NOMO-1 treated with DMSO at 0.1 percent for 48 hours (cell line): ENCODE results near the gene CPNE2.
"Not testable (repeated sequence)": the region's sequence is repeated elsewhere in the genome, so short reads cannot be mapped to it uniquely, and the experiment has no call there.

Source experiments
- DNase-seq: peaks from one replicate; lab custom pipeline; 2025; ENCODE audit not compliant: unreplicated experiment; lab: John Stamatoyannopoulos, UW

The CPNE2 gene

DNA sequence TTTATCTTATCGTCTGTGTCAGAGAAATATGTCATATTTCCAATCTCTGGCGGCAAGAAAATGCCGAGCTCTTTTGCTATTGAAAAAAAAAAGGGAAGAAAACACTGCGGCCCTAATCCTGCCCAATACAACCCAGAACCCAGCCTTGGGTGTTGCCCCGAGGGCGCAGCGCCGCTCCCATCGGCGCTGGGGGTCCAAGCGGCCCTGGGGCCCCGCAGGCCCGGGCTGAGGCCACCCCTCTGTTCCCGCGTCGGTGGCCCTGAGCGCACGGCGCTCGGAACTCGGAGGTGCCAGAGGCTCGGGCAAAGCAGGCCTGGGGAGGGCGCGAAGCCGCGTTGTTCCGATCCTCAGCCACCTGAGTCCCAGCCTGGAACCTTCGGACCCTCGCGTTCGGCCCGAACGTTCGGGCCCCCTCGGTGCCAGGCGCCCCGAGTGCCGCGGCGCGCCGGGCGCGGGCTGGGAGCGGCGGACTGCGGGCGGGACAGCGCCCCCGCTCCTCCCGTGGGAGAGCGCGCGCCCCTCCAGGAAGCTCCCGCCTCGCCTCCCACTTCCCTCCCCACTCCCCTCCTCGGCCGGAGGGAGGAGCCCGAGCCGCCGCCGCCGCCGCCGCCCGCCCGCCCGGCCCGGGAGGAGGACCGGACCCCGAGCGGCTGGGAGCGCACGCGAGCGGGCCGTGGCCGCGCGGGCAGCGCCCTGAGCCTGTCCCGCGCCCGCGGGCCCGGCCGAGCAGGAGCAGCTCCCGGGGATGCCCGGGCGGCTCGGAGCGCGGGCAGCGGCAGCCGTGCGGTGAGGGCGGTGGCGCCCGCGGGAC lies at the start of gene CPNE2:
TSS of gene CPNE2 (plus strand) at position 609 of the 811 bp plus-strand sequence. CDS start 18,160 bp downstream, outside the sequence.
- DNase-seq, result peak; percentile 43

DNA sequence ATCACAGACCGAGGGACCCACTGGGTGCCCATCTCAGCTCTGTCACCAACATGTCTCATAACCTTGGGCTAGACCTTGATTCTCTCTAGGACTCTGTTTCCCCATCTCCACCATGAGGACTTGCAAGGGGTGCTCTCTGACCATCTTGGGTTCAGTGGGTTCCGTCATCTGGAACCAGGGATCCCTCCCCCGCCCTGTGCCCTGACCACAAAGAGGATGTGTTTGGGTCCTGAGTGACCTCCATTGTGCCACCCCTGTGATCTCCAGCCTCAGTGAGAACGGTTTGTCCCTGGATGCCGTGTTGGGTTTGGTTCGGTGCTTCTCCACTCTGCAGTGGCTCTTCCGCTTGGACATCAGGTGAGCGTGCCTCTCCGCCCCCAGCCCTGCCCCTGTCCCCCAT lies 49.1 kb upstream of the CPNE2 start:
- no peak for DNase-seq

DNA sequence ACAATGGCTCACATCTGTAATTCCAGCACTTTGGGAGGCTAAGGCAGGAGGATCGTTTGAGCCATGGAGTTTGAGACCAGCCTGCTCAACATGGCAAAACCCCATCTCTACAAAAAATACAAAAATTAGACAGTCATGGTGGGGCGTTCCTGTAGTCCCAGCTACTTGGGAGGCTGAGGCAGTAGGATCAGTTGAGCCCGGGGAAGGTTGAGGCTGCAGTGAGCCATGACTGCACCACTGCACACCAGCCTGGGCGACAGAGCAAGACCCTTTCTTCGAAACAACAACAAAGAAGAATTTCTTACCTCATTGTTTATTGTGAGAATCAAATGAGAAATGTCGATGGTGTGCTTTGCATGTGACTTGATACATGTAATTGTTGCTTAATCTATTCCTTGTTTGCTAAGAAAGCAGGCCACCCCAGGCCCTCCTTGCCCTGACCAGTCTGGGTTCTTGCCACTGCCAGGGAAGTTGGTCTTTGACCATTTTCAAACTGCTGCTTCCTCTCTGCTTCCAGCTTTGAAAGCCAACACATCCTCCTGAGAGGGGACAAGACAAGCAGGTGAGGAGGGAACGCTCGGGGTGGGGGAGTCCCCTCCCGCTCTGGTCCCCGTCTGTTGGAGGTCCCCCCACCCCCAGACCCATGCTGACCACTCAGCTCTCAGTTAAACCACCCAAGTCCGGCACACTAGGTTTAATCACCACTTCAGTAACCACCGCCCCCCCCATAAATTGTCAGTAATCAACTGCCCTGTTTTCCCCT lies 47.3 kb upstream of the CPNE2 start:
- no peak for DNase-seq

DNA sequence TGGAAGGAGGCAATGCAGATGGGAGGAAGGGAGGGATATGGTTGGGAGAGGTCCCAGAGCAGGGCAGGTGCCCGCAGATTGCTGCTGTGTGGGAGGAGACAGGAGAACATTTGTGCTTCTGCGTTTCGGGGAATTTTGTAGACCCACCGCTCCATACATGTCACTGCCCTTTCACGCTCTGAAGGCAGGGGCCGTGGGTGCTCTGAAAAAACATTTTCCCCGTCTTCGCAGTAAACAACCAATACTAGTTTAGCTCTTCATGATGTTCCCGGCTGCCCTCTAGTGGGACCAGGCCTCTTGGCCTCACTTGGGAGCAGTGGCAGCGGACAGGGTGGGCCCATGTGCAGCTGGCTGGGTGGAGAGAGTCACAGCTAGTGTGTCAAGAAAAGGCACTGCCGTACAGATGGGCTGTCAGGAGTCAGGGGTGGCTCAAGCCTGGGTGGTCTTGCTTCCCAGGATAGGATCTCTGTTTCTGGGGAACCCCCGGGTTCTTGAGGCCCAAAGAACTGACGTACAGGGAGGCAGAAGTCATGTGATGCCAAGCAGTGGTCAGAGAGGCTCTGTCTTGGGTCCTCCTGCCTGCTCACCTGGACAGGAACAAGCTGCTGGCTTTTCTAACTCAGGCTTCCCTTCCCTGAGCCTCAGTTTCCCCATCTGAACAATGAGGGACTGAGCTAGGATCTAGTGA lies 46.5 kb upstream of the CPNE2 start:
- no peak for DNase-seq

GRCh38 chr16:57048095-57048494 lies 44.3 kb upstream of the CPNE2 start:
- DNase-seq, result no peak

DNA sequence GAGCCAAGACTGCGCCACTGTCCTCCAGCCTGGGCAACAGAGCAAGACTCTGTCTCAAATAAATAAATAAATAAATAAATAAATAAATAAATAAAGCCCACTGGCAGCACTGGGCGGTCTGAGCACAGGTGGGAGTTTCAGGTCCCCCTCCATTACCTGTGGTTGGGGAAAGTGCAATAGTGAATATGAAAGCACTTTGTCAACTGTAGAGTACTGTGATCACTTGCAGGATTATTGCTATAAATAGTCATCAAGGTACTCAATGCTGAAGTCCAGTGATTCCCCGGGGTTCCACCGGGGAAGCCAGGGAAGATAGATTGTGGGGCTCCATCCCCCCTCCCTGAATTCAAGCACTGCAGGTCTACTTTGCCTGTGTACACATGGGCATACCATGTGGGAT lies 42.7 kb upstream of the CPNE2 start:
- no peak for DNase-seq

DNA sequence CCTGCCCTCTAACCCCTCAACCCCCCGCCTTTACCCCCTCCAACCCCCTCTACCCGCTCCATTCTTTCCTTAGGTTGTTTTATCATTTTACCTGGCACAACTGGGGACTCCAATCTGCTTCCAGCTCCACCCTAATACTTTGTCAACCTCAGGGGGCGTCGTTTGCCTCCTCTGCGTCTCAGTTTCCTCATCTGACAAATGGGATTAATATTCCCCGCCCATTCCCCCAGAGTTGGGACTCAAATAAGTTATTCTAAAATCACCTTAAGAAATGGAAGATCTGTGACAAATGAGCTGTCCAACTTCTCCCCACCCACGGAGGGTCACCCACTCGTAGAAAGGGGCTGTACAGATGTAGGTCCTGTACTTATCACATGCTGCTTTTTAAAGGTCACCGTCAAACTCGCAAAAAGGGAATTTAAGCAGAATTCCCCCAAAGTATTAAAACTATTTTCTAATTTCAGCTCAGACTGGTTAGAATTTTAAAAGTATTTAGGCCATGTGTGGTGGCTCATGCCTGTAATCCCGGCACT lies 40.6 kb upstream of the CPNE2 start:
- no peak for DNase-seq

DNA sequence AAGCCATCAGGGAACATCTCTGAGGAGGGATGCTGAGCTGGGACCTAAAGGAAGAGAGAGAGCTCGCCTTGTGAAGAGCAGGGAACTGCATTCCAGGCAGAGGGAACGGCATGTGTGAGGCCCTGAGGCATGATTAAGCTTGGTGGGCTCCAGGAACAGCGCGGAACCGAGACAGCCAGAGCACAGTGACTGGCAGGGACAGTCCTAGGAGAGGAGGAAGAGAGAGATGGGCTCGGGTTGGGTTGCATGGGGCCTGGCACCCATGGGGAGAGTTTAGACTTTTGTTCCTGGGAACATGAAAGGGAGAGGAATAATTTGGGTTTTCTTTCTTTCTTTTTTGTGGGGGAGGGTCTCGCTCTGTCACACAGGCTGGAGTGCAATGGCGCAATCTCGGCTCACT lies 39.2 kb upstream of the CPNE2 start:
- DNase-seq, result no peak

- no peak for DNase-seq
Measured at GRCh38 chr16:57054338-57054737, 38.0 kb upstream of the CPNE2 start.

GRCh38 chr16:57054771-57055170 lies 37.6 kb upstream of the CPNE2 start:
- DNase-seq, result no peak

DNA sequence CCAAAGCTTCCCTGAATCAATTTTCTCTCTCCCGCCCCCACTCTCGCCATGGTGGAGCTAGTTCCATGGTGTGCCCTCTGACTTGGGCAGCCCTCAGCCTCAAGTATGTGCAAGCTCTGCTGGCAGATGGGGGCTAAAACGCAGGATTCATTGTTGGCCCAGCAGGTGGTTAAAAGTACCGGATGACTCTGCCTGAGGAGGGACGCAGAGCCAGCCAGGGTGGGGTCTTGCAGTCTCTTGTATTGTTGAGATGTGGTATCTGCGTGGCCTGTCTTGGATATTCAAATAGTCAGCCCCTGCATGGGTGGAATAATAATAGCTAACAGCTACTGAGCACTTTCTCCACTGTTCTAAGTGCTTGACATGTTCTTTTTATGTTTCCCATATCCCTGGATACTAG lies 36.7 kb upstream of the CPNE2 start:
- no peak for DNase-seq

GRCh38 chr16:57058291-57058861 lies 34.0 kb upstream of the CPNE2 start:
- DNase-seq, result no peak

DNA sequence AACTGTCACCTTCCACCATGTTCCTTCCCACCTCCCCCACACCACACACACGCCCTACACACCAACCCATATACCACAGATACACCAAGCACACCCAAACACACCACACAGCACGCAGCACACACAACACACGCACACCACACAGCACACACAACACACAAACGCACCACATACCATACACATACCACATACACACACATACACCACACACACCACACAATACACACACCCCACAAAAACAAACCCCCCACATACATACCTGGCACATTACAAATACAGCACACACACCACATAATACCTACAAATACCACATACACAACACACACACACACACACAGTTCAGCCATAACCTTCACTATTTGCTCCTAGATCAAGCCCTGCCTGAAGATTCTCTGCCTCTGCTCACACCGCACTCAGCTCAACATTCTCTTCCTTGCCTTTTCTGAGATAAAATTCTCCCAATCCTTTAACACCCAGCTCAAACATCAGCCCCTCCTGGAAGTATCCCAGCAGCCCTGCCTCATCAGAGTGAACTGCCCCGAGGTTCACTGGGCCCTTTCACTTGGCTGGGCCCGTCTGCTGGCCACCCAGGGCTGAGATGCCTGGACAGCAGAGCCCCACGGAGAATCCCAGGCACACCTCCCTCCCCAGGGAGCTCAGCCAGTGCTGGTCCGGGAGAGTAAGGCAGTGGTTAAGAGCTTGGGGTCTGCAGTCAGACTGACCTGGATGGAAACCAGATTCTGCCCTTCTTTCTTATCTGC lies 31.9 kb upstream of the CPNE2 start:
- no peak for DNase-seq

DNA sequence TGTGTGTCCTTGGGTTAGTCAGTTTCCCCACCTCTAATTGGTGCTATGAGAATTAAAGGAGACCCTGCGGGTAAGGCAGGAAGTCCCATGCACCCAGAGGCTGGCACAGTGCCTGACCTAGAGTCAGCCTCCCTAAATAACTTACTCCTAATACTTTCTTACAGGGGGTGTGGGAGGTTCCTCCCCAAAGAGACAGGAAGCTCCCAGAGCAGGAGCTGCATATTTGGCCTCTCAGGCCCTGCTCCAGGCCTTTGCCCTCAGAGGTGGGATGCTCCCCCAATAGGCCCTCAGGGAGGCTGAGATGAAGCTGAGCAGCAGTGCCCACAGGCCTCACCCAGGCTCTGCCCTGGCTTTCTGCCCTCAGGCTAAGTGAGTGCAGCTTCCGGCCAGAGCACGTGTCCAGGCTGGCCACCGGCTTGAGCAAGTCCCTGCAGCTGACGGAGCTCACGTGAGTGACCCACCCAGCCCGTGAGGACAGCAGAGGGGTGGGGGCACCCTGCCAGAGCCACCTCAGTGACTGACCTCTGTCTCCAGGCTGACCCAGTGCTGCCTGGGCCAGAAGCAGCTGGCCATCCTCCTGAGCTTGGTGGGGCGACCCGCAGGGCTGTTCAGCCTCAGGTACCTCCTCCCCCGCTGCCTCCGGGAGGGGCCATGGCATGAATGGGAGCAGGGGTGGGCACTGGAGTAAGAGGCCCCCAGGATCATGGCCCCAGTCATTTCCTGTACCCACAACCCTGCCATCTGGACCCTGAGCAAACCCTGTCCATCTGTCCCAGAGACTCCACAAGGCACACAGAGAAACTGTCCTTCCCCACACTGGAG lies 31.1 kb upstream of the CPNE2 start:
- no peak for DNase-seq

DNA sequence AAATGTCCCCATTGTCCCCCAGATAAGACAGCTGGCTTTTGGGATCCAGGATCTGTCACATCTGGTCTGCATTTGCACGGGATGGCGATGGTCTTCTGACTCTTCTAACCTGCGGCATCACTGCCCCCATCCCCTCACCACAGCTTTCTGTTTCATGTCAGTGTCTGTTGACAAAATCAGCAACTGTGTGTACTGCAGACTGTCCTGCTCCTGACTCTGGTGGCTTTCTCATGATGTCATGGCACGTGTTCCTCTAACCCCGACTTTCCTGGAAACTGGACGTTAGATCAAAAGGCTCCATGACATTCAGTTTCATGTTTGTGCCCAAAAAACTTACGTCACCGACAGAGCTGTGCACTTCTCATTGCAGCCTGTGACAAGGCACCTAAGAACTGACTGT lies 30.1 kb upstream of the CPNE2 start:
- no peak for DNase-seq

- not testable (repeated sequence) for DNase-seq
Measured at GRCh38 chr16:57063189-57063588, 29.2 kb upstream of the CPNE2 start.

DNA sequence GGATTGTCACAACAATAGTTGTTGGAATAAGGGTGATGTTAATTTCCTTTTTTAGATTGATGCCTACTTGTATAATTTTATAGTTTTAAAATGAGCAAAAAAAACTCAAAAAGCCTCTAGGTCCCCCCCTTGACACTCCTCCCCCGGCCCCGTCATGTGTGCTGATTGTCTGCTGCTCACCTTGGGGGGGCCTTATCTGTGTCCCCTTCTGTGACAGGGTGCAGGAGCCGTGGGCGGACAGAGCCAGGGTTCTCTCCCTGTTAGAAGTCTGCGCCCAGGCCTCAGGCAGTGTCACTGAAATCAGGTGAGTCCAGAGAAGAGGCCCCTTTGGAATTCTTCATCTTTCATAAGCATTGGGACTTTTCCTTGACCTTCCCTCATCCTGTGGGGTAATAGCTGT lies 27.4 kb upstream of the CPNE2 start:
- DNase-seq, result no peak

DNA sequence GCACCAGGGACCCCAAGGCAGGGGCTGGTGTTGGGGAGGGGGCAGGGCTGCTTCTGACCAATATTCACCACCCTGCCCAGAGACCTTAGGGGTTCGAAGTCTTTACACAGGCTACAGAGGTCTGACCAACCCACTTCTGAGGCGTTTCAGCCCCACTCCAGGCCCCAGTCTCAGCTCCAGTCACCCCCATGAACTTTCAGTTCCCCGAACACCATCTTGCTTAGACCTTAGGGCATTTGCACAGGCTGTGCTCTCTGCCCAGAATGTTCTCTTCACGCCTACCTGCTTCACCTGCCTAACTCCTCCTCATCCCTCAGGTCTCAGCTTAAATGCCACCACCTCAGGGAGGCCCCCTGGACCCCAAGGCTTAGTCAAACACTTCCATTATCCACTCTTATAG lies 25.8 kb upstream of the CPNE2 start:
- no peak for DNase-seq

GRCh38 chr16:57067347-57067746 lies 25.0 kb upstream of the CPNE2 start:
- DNase-seq, result no peak

GRCh38 chr16:57069053-57069452 lies 23.3 kb upstream of the CPNE2 start:
- DNase-seq, result peak; percentile 22
